Nucleus accumbens (tissue), 56 donors: ENCODE data around the gene HGS.

Source experiments
- DNase-seq, 56 donors: peaks; one replicate each; lab custom pipeline; 2025; lab: John Stamatoyannopoulos, UW

Gene HGS

GRCh38 chr17:81701288-81702071 lies 17.7 kb downstream of the HGS start:
- no peak for DNase-seq

DNA sequence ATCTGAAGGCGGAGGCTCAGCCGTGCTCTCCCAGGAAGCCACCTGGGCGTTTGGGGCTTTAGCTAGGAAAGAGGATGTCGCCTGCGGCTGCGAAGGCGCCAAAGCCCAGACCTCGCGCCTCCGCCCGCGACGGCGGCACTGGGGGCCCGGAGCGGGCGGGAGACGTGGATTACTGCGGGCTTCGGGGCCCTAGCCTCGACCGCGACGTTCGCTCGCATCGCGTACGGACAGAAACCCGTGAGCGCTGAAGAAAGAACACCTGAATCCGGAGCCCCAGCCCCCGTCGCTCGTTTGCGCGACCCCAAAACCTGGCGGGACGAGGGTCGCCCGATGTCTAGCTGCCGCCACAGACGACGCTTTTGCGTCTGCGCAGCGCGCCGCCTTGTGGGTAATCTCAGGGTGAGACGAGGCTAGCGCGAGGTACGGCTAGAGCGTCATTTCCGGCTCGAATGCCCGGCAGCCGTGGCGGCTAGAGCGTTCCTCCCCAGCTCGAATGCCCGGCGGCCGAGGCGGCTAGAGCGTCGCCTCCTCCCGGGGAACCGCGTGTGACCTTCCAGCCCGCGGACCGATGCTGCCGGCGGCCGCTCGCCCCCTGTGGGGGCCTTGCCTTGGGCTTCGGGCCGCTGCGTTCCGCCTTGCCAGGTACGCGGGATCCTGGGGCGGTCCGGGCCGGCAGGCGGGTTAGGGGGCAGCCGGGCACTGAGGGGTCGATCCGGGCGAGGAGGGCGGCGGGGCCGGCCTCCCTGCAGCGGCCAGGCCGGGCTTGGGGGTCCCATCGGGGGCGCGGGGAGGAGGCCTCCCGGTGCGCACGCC lies 19.3 kb downstream of the HGS start, which contains the start of gene MRPL12:
MRPL12 (plus strand) TSS at position 434 of the 813 bp plus-strand sequence; CDS start at position 569, 135 bp downstream.
- DNase-seq = peak; percentile 39 to 97 (median 89)

DNA sequence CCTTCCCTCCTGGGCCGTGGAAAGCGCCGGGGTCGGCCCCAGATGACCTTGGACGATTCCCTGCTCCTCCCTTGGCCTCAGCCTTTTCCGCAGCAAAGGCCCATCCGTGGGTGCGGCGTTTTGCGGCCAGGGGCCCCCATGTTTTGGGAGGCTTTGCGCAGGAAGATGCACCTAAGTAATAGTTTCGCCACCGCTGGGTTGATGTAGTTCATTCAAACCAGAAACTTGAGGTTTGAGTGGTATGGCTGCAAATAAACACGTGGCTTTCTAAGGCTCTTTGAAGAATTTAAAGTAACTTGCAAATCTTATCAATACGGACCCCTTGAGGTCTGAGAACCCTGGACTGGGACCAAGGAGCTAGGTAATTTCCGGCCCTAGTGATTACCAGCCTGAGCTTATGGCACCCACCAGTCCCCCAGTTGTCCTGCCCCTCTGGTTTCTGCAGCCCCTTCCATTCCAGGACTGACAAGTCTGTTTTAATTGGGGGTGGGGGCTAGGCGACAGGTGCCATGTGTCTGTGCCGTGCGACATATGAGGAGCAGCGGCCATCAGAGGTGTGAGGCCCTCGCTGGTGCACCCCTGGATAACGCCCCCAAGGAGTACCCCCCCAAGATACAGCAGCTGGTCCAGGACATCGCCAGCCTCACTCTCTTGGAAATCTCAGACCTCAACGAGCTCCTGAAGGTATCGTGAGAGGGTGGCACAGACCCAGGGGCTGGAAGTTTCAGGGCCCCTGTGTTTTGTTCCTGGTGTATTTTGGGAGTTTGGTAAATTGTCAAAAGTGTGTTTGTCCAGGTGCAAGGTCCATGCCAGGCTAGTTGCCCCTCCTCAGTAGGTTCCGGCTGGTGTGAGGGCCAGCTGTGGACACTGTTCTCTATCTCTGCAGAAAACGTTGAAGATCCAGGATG lies 20.2 kb downstream of the HGS start:
- no peak for DNase-seq

GRCh38 chr17:81705518-81706231 lies 21.9 kb downstream of the HGS start:
- DNase-seq = no peak

DNA sequence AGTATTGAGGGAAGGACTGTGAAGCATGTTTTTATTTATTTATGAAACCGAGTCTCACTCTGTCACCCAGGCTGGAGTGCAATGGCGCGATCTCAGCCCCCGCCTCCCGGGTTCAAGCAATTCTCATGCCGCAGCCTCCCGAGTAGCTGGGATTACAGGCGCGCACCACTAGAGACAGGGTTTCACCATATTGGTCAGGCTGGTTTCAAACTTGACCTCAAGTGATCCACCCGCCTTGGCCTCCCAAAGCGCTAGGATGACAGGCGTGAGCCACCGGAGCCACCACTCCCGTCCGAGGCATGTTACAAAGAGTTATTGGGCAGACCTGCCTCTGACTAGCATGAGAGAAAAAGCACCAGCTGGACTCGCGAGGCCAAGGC lies 22.4 kb downstream of the HGS start:
- no peak for DNase-seq

DNA sequence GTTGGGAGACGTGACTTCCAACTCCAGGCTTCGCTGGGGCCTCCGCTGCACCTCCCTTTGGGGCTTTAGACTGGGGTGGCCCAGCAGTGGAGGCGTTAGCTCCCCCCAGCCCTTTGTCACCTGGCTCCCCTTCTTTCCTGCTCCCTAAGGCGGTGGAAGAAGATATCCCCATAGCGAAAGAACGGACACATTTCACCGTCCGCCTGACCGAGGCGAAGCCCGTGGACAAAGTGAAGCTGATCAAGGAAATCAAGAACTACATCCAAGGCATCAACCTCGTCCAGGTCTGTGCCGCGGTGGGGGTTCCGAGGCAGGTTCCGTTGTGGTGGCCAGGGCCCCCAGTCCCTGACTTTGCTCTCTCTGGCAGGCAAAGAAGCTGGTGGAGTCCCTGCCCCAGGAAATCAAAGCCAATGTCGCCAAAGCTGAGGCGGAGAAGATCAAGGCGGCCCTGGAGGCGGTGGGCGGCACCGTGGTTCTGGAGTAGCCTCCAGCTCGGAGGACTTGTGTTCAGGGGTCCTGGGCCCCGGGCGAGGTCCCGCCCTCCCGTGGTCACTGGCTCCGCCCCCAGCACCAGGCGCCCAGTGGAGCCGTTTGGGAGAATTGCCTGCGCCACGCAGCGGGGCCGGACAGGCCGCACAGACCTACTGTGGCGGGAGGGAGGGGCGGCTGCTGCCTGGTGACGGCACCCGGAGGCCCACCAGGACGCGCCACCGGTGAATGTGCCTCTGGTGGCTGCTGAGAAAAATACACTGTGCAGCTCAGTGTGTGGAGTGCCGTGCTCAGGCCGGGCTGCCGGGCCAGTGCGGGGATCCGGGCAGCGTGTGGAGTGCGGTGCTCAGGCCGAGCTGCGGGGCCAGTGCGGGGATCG lies 23.2 kb downstream of the HGS start:
- no peak for DNase-seq

DNA sequence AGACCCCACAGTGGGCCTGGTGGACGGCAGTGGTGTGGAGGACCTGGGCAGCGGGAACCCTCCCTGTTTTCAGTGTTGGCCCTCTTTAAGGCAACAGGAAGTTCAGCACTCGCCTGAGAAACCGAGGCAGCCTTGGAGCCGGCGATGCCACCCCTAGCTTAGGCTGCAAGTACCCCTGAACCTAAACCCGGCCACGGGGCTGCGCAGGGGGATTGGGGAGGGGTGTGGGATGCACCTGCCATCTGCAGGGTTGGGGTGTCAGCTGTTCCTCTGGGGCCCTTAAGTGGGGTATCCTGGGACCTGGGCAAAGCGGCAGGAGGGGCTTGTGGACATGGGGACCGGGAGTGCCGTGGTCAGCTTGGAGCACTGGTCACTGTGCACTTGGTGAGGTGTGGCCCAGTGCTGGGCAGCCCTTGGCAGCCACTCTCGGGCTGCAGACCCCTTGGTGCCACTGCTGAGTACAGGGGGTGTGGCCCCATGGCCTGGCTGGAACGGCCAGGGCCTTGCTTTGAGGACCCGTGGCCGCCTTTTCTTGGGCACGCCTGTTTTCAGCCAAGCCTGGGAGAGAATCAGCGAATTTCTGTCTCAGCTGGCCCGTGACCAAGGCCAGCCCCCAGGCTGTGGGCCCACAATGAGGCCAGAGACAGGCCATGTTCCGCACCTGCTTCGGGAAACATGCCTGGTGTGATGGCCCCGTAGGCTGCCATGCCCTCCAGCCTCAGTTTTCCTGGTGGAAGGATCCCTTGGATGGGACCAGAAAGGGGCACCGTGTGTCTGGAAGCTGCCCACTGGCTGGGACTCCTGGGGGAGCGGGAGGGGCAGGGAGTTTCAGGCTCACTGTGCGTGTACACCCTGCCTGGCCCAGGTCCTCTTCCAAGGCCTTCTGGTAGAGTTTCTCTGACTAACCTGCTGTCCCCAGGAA lies 24.2 kb downstream of the HGS start:
- no peak for DNase-seq

GRCh38 chr17:81708739-81709185 lies 25.0 kb downstream of the HGS start:
- DNase-seq = no peak

DNA sequence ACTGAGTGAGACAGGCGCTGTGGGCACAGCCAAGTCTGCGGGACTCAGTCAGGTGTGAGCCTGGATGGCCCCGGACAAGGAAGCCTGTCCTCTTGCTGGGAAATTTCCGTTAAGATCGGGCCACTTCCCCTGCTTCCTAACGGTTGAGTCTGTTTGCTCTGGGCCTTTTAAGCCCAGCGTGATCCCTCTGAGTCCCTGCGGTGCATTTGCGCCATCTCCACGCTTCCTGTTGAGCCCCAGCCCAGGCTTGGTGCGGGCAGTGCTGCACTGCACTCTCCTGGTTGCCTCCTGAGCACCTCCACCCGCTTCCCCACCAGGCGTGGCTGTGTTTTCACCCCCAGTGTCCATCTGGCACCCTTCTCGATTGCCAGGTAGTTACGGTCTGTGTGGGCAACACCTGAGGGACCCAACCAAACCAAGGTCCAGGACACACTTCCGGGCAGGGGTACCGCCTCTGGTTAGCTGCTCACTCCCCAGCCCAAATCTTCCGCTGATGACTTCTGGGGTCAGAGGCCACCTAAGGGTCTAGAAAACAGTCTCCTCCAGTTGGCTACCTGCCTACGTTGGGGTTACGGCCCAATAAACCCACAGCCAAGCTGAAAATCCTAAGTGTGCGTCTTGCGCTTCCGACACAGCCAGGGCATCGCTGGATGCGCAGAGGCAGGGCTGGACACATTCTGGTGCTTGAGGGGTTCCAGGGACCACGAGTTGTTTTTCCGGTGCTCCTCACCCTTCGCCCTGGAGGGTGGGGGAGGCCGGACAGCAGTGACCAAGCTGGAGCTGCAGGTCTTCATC lies 26.9 kb downstream of the HGS start:
- no peak for DNase-seq

DNA sequence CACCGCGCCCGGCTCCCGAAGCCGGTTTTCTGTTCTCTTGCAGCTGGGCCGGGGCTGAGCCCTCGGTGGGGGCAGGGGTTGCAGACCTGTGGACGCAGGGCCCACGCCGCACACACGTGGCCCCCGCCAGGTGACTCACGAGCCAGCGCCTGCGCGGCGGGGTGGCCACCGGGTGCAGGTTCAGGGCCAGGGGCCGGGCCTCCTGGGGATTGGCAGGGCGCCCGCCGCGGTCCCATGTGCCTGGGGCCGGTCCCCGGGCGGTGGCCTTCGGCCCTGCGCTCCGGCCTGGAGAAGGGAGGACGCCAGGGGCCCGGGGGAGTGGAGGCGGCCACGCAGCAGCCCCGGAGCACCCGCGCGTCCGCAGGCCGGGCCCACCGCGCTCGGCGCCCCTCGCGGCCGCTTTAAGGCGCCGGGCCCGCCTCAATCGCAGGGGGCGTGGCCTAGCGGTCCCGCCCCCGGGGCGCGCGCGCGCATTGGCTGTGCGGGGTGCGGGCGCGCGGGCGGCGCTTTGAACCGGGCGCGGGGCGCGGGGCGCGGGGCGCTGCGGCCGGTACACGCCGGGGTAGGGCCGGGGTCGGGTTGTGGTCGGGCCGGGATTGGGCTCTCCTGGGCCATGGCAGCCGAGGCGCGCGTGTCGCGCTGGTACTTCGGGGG lies 28.1 kb downstream of the HGS start, which contains the start of gene SLC25A10:
SLC25A10 (plus strand) TSS at position 471 of the 654 bp plus-strand sequence; CDS start at position 614, 143 bp downstream.
- DNase-seq = peak in 49 of 56 donors; percentile 19 to 84 (median 65)

DNA sequence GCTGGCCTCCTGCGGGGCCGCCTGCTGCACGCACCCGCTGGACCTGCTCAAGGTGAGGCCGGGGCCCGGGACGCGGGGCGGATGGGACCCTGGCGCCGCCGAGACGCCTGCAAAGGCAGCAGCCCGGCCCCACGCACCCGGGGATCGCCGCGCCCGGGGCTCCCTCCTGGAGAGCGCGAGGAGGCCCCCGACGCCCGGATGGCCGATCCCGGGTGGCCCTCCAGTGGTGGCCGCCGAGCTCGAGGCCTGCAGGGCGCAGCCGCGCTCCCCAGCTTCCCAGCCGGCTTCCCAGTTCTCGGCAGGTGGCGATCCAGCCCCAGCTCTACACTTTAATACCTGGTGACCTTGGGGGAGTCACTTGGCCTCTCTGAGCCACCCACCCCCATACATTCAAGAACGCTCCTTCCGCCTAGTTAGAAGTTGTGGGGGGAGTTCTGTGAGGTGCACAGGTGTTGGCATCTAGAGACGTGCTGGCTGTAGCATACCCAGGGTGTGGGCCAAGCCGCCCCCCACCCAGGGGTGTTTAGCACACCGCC lies 28.7 kb downstream of the HGS start:
- peak in 4 of 56 donors; percentile 20 to 50 (median 42) for DNase-seq

DNA sequence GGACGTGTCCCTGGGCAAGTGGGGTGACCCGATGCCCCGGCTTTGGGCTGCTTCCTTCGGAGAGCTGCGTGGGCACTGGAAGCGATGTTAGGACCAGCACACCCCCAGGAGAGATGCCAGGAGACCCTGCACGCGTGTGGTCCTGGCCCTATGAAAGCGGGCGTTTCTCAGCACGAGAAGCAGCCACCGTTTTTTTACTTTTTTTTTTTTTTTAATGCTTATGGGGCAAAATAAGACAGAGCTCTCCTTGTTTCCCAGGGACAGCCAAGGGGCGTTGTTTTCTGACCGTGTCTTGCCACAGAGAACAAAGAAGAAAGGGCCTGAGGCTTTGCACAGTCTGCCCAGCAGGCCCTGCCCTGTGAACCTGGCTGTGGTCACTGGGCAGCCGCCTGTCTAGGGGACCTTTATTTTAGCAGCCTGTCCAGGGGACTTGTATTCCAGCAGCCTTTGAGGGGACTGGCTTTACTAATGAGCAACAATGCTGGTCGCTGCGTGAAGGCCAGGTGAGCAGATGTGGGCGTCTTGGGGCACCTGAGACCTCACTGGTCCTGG lies 29.3 kb downstream of the HGS start:
- peak in 4 of 56 donors; percentile 16 to 23 (median 20) for DNase-seq

DNA sequence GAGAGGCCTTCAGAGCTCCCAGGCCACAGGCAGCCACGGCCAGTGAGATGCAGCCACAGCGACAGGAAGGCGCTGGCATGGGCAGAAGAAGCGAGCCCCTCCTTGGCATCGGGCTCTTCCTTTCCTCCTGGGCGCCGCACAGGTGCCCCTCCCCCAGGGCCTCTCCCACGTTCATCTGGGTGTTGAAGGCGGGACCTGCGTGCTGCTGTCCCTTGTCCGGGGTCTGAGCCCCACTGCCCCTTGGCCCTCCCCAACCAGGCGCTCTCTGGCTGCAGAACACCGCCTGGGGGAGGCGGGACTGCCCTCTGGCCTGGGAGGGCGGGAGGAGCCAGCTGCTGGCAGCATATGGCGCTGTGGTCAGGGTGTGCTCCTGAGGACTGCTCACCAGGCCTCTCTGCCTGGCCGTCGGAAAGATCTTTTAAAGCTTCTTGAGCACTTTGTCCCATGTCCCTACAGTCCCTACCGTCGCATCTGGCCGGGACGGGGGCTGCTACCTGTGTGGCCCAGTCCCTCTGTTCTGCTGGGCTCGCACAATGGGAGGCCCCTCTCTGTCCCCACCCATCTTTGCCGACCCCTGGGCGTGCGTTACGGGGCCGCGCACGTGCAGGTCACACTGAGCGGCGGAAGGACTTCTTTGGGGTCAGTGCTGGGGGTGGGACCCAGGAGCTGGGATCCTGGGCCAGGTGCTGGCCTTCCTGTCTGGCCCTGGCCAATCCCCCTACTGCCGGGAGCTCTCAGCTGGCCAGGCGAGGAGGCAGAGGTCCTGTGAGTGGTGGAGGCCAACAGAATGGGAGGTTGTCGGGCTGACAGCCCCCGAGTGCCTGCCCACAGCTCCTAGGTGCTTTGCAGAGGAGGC lies 30.0 kb downstream of the HGS start:
- no peak for DNase-seq

DNA sequence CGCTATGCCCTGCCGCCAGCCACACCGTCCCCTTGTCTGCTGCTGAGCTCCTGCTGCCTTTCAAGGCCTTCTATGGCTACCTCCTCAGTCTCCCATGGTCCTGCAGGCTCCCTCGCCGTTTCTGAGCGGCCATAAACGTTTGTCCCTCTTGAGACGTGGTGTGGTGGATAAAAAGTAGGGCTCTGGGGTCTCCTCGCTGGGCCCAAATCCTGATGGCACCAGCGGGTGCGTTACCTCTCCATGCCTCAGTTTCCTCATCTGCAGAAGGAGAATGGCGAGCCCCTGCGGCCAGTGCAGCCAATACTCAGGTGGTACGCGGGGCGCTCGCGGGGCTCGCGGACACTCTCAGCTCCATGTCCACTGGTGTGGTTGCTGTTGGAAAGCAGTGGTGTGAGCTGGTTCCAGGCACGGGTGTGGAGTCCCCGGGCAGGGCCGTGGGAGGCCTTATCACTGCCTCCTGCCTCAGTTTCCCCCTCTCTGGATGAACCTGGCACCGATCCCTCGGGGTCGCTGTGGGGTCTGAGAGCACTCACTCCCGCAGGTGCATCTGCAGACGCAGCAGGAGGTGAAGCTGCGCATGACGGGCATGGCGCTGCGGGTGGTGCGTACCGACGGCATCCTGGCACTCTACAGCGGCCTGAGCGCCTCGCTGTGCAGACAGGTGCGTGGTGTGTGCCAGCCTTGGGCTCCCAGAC lies 30.7 kb downstream of the HGS start:
- DNase-seq = no peak
